NCI-H1694 (cell line): ENCODE measurements around the gene MAG.

Experiments used
- DNase-seq: peaks from one replicate; lab custom pipeline; 2025; lab: John Stamatoyannopoulos, UW

The MAG gene

GRCh38 chr19:35265126-35265899, 26.6 kb upstream of the MAG start:
- no peak for DNase-seq

GRCh38 chr19:35265900-35266519, 26.0 kb upstream of the MAG start:
- no peak for DNase-seq

GRCh38 chr19:35266520-35267352, 25.2 kb upstream of the MAG start:
- DNase-seq = no peak

GRCh38 chr19:35267353-35267817, 24.6 kb upstream of the MAG start:
- DNase-seq = no peak

GRCh38 chr19:35267818-35268535, 24.0 kb upstream of the MAG start:
- no peak for DNase-seq

- peak; percentile 39 for DNase-seq
These were observed 23.2 kb upstream of the MAG start, which contains the start of gene USF2 for GRCh38 chr19:35268536-35269437. TSS of gene USF2 (plus strand) at chr19:35268962. CDS start at chr19:35269102, 140 bp downstream.

- DNase-seq = no peak
These were observed 22.4 kb upstream of the MAG start for GRCh38 chr19:35269438-35270117.

GRCh38 chr19:35270381-35270811, 21.6 kb upstream of the MAG start:
- DNase-seq = no peak

- DNase-seq = no peak
These were observed 20.4 kb upstream of the MAG start for GRCh38 chr19:35271546-35271945.

- no peak for DNase-seq
These were observed 19.7 kb upstream of the MAG start for GRCh38 chr19:35272122-35272719.

GRCh38 chr19:35272954-35273649, 18.9 kb upstream of the MAG start:
- DNase-seq = no peak

GRCh38 chr19:35273686-35274259, 18.2 kb upstream of the MAG start:
- DNase-seq = no peak

GRCh38 chr19:35274323-35274722, 17.6 kb upstream of the MAG start:
- DNase-seq = no peak

GRCh38 chr19:35276706-35277281, 15.2 kb upstream of the MAG start:
- no peak for DNase-seq

- DNase-seq = no peak
These were observed 13.2 kb upstream of the MAG start for GRCh38 chr19:35278578-35279284.

GRCh38 chr19:35279374-35279773, 12.6 kb upstream of the MAG start:
- no peak for DNase-seq

- no peak for DNase-seq
These were observed 11.8 kb upstream of the MAG start for GRCh38 chr19:35279985-35280821.
